VCaP (cell line): ENCODE results near the gene GJC2.

Experiments
- H3K27ac ChIP-seq: fragments of 450-650 bp; 2 replicates; pipeline ENCODE4 v1.5.1; 2017
- CTCF ChIP-seq: fragments of 450-650 bp; conservative IDR thresholded peaks from 2 replicates; pipeline ENCODE4 v1.5.1; 2017; ENCODE audit warnings: mild to moderate bottlenecking, moderate library complexity

GJC2 gene

GRCh38 chr1:228118040-228118439 is 31.7 kb upstream of the GJC2 start:
- H3K27ac ChIP-seq, result no peak overlapping the region
- no peak for TF ChIP-seq CTCF

- H3K27ac ChIP-seq, result no peak overlapping the region
- TF ChIP-seq CTCF, result no peak
Observed at GRCh38 chr1:228120351-228120750, 29.4 kb upstream of the GJC2 start.

- TF ChIP-seq CTCF, result no peak
- H3K27ac ChIP-seq, result no peak overlapping the region
Observed at GRCh38 chr1:228120857-228121489, 28.8 kb upstream of the GJC2 start.

- TF ChIP-seq CTCF, result no peak
- no peak overlapping the region for H3K27ac ChIP-seq
Observed at GRCh38 chr1:228122921-228123441, 26.7 kb upstream of the GJC2 start.

GRCh38 chr1:228123505-228123904 is 26.2 kb upstream of the GJC2 start:
- H3K27ac ChIP-seq, result no peak overlapping the region
- TF ChIP-seq CTCF, result no peak

- no peak overlapping the region for H3K27ac ChIP-seq
- no peak for TF ChIP-seq CTCF
Observed at GRCh38 chr1:228125185-228125584, 24.5 kb upstream of the GJC2 start.

GRCh38 chr1:228131766-228132165 is 18.0 kb upstream of the GJC2 start:
- H3K27ac ChIP-seq, result no peak overlapping the region
- TF ChIP-seq CTCF, result no peak
